Spleen (tissue), 7 donors: ENCODE measurements around the gene ZNF276.
A peak's percentile ranks its signal among the peaks of the same experiment; 100 is the strongest.

Source experiments
- POLR2AphosphoS5 ChIP-seq, 3 donors: sonication (generic); formaldehyde crosslinking; IDR thresholded peaks; one replicate each; pipeline ENCODE4 v1.5.1; 2017; ENCODE audit warnings: antibody characterized with exemption in 3 of 3
- TF ChIP-seq, protein P1 (sequence below), 11 experiments: fragments of 200-600 bp in 7 of 11; fragments of 450-650 bp in 4 of 11; sonication (generic) in 4 of 11; IDR thresholded peaks in 8 of 11; conservative IDR thresholded peaks in 3 of 11; 1 replicate in 7 of 11; 2 replicates in 4 of 11; pipeline versions ENCODE4 v1.4.0 to v1.8.0; 2016 to 2021; ENCODE audit warnings: antibody characterized with exemption in 11 of 11, inconsistent platforms in 4 of 11, mild to moderate bottlenecking in 1 of 11
- donor health status: DM: no; HTN: no; CAD: no; lungs with moderate emphysema.
- donor health status: DM: no; HTN: no; CAD: no.
- donor health status: DM: no; HTN: no; CAD: no.

DNA sequence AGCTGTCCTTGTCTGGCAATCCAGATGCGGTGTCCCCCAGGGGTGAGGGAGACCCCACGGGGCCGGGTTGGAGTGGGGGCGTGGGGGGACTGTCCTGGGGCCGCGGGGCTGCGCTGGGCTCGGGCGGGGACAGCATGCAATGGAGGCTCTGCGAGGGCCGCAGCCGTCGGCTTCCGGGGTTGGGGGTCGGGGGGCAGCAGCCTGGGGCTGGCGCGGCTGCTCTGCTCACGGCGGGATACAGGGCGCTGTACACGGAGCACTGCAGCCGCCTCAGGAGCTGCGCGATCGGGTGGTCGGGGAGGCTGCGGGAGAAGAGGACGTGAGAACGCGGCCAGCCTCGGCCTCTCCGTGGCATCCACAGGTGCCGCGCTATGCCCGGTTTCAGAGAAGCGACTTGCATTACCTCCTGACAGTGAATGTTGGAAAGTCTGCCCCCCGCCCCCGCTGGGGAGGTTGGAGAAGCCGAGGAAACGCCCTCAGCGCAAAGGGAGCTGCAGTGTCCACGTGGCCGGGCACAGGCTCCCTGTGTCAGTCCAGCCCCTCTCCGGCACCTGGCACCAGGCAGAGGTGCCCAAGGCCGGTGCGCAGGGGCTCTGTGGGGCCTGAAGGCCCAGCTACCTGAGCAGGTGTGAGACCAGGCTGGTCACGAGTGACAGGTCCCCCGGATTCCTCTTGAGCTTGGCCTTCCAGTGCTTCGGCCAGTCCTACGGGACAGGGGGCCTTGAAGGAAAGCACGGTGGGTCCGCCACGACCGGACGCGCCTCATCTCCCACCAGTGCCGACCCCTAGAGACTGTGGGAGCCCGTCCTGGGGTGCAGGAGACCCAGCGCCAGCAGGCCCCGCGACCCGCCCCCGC is 10.4 kb upstream of the ZNF276 start:
- TF ChIP-seq, protein P1, sequence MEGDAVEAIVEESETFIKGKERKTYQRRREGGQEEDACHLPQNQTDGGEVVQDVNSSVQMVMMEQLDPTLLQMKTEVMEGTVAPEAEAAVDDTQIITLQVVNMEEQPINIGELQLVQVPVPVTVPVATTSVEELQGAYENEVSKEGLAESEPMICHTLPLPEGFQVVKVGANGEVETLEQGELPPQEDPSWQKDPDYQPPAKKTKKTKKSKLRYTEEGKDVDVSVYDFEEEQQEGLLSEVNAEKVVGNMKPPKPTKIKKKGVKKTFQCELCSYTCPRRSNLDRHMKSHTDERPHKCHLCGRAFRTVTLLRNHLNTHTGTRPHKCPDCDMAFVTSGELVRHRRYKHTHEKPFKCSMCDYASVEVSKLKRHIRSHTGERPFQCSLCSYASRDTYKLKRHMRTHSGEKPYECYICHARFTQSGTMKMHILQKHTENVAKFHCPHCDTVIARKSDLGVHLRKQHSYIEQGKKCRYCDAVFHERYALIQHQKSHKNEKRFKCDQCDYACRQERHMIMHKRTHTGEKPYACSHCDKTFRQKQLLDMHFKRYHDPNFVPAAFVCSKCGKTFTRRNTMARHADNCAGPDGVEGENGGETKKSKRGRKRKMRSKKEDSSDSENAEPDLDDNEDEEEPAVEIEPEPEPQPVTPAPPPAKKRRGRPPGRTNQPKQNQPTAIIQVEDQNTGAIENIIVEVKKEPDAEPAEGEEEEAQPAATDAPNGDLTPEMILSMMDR (IDR thresholded peaks at IDR 0.05 in 8 of 11, conservative IDR thresholded peaks at IDR 0.05 in 3 of 11): no peak
- peak in 1 of 3 donors; percentile 41 for TF ChIP-seq POLR2AphosphoS5 (IDR thresholded peaks at IDR 0.05)
